DND-41 (cell line): ENCODE data around the gene MUC6.
"Not testable (repeated sequence)": the region's sequence is repeated elsewhere in the genome, so short reads cannot be mapped to it uniquely, and the experiment has no call there.

Source experiments
- ATAC-seq: fragments of 200-7000 bp; cut with Tn5 transposase; 3 replicates; pipeline ENCODE4 v1.9.1; 2021; ENCODE audit warnings: low read depth; ENCODE audit not compliant: insufficient read depth
- DNase-seq: peaks from one replicate; pipeline ENCODE4 v3.0.0-alpha.2; 2020
- H2AFZ ChIP-seq: 2 replicates; pipeline ENCODE4 v1.6.0; 2012; ENCODE audit warnings: low read depth, low read length
- H3K27ac ChIP-seq: 2 replicates; pipeline ENCODE4 v1.5.1; 2012; ENCODE audit warnings: low read length, inconsistent platforms
- H3K27me3 ChIP-seq: fragments of 200-600 bp; sonication (generic); 2 replicates; pipeline ENCODE4 v1.6.0; 2012; ENCODE audit warnings: low read length, mild to moderate bottlenecking, inconsistent platforms; ENCODE audit not compliant: insufficient read depth, poor library complexity
- H3K36me3 ChIP-seq: 2 replicates; pipeline ENCODE4 v1.5.1; 2012; ENCODE audit warnings: low read length, inconsistent platforms; ENCODE audit not compliant: insufficient read depth
- H3K4me1 ChIP-seq: 2 replicates; pipeline ENCODE4 v1.5.1; 2012; ENCODE audit warnings: mild to moderate bottlenecking, low read length; ENCODE audit not compliant: insufficient read depth
- H3K4me2 ChIP-seq: 2 replicates; pipeline ENCODE4 v1.6.0; 2012; ENCODE audit warnings: mild to moderate bottlenecking, moderate library complexity, low read length, inconsistent platforms; ENCODE audit not compliant: insufficient read depth
- H3K4me3 ChIP-seq, 2 experiments: fragments of 200-600 bp in 1 of 2; shearing (Covaris generic) in 1 of 2; 2 replicates each; pipeline ENCODE4 v1.5.1; 2012 to 2016; ENCODE audit warnings: inconsistent platforms in 2 of 2, low read length in 2 of 2, mild to moderate bottlenecking in 2 of 2, low read depth in 1 of 2, moderate library complexity in 1 of 2
- H3K79me2 ChIP-seq: 2 replicates; pipeline ENCODE4 v1.6.0; 2012; ENCODE audit warnings: low read length, inconsistent platforms; ENCODE audit not compliant: insufficient read depth
- H3K9ac ChIP-seq: 2 replicates; pipeline ENCODE4 v1.6.0; 2012; ENCODE audit warnings: low read depth, mild to moderate bottlenecking, inconsistent platforms, low read length, moderate library complexity
- H3K9me3 ChIP-seq: 2 replicates; pipeline ENCODE4 v1.5.1; 2012; ENCODE audit warnings: low read length, moderate library complexity, mild to moderate bottlenecking, inconsistent platforms; ENCODE audit not compliant: insufficient read depth, severe bottlenecking
- H4K20me1 ChIP-seq: 2 replicates; pipeline ENCODE4 v1.6.0; 2012; ENCODE audit warnings: low read length; ENCODE audit not compliant: insufficient read depth
- CTCF ChIP-seq: IDR thresholded peaks from 2 replicates; pipeline ENCODE4 v1.5.1; 2012; ENCODE audit warnings: borderline replicate concordance, low read length, moderate library complexity, mild to moderate bottlenecking; ENCODE audit not compliant: poor library complexity, severe bottlenecking; ENCODE audit errors: extremely low read depth
- EZH2 ChIP-seq: IDR thresholded peaks from 3 replicates; pipeline ENCODE4 v1.6.1; 2012; ENCODE audit warnings: borderline replicate concordance, low read depth, mild to moderate bottlenecking, moderate library complexity, low read length, inconsistent platforms; ENCODE audit not compliant: severe bottlenecking

The MUC6 gene

GRCh38 chr11:975827-976226 lies 60.7 kb downstream of the MUC6 start:
- H3K27me3 ChIP-seq, result no peaks in the 10 kb centered on the region
- no peak for TF ChIP-seq EZH2
- TF ChIP-seq CTCF, result no peak
- H3K36me3 ChIP-seq, result peaks cover 72% of the 10 kb centered on the region
- H3K4me1 ChIP-seq, result no peaks in the 10 kb centered on the region
- H3K9ac ChIP-seq, result no peak overlapping the region
- H4K20me1 ChIP-seq, result peaks cover 36% of the 10 kb centered on the region
- no peak overlapping the region for H3K4me2 ChIP-seq
- no peak overlapping the region for H2AFZ ChIP-seq
- no peaks in the 10 kb centered on the region for H3K79me2 ChIP-seq
- no peak for DNase-seq
- H3K4me3 ChIP-seq, result no peak overlapping the region
- H3K27ac ChIP-seq, result no peak overlapping the region
- no peak for ATAC-seq
- no peaks in the 10 kb centered on the region for H3K9me3 ChIP-seq

- H3K9ac ChIP-seq, H3K4me2 ChIP-seq, H3K27ac ChIP-seq, H3K9me3 ChIP-seq, H3K4me3 ChIP-seq, DNase-seq, H3K4me1 ChIP-seq, H3K27me3 ChIP-seq, H3K79me2 ChIP-seq, H2AFZ ChIP-seq, ATAC-seq: not testable (repeated sequence)
- H3K36me3 ChIP-seq, result peaks cover 72% of the 10 kb centered on the region
- peaks cover 36% of the 10 kb centered on the region for H4K20me1 ChIP-seq
Observed at GRCh38 chr11:975376-975775, 61.1 kb downstream of the MUC6 start.

GRCh38 chr11:973237-973636 lies 63.3 kb downstream of the MUC6 start:
- Histone ChIP-seq H3K9ac (no peak overlapping the region), H3K27ac (no peak overlapping the region), H3K27me3 (no peaks in the 10 kb centered on the region), H3K79me2 (no peaks in the 10 kb centered on the region), H3K4me2 (no peak overlapping the region), H4K20me1 (peaks cover 28% of the 10 kb centered on the region), H2AFZ (no peak overlapping the region), H3K4me3 (no peak overlapping the region), H3K36me3 (peaks cover 76% of the 10 kb centered on the region), H3K9me3 (no peaks in the 10 kb centered on the region), H3K4me1 (no peaks in the 10 kb centered on the region)
- ATAC-seq (no peak), DNase-seq (no peak)
- TF ChIP-seq CTCF (no peak), EZH2 (no peak)

GRCh38 chr11:972523-973211 lies 63.9 kb downstream of the MUC6 start:
- Histone ChIP-seq H4K20me1 (peaks cover 22% of the 10 kb centered on the region), H2AFZ (no peak overlapping the region), H3K36me3 (peaks cover 73% of the 10 kb centered on the region), H3K4me1 (no peaks in the 10 kb centered on the region), H3K4me3 (no peak overlapping the region), H3K9ac (no peak overlapping the region), H3K27me3 (no peaks in the 10 kb centered on the region), H3K4me2 (no peak overlapping the region), H3K9me3 (no peaks in the 10 kb centered on the region), H3K79me2 (no peaks in the 10 kb centered on the region), H3K27ac (no peak overlapping the region)
- no peak for ATAC-seq
- no peak for TF ChIP-seq EZH2
- no peak for TF ChIP-seq CTCF
- no peak for DNase-seq
